Measurements from ENCODE around the gene RAB25.
"Not testable (repeated sequence)": the region's sequence is repeated elsewhere in the genome, so short reads cannot be mapped to it uniquely, and the experiment has no call there.

RAB25 gene

GRCh38 chr1:156060937-156061636 is at the start of gene RAB25:
RAB25 (plus strand) TSS chr1:156061160; CDS start chr1:156061401, 241 bp downstream.
- no peak for DNase-seq (ENCODE audit: low read depth)

GRCh38 chr1:156012051-156012817 is 48.7 kb upstream of the RAB25 start:
- no peak for DNase-seq (ENCODE audit: low read depth)

- DNase-seq (ENCODE audit: low read depth) = no peak
Observed at GRCh38 chr1:156014829-156015228, 46.1 kb upstream of the RAB25 start.

- DNase-seq (ENCODE audit: low read depth) = no peak
Observed at GRCh38 chr1:156019946-156020292, 41.0 kb upstream of the RAB25 start.

GRCh38 chr1:156020293-156021092 is 40.5 kb upstream of the RAB25 start, which contains the start of gene SSR2:
SSR2 (minus strand) TSS chr1:156020951; CDS start chr1:156020167, 784 bp downstream.
- DNase-seq (ENCODE audit: low read depth) = peak; percentile 70

GRCh38 chr1:156021093-156021428 is 39.9 kb upstream of the RAB25 start:
- DNase-seq (ENCODE audit: low read depth) = no peak

GRCh38 chr1:156021954-156022353 is 39.0 kb upstream of the RAB25 start:
- DNase-seq (ENCODE audit: low read depth) = no peak

GRCh38 chr1:156024801-156025200 is 36.2 kb upstream of the RAB25 start:
- no peak for DNase-seq (ENCODE audit: low read depth)

GRCh38 chr1:156025876-156026275 is 35.1 kb upstream of the RAB25 start:
- DNase-seq (ENCODE audit: low read depth) = no peak

GRCh38 chr1:156026588-156026987 is 34.4 kb upstream of the RAB25 start:
- DNase-seq (ENCODE audit: low read depth) = no peak

- no peak for DNase-seq (ENCODE audit: low read depth)
Observed at GRCh38 chr1:156033011-156033410, 27.9 kb upstream of the RAB25 start.

GRCh38 chr1:156034991-156035390 is 26.0 kb upstream of the RAB25 start:
- not testable (repeated sequence) for DNase-seq (ENCODE audit: low read depth)

- no peak for DNase-seq (ENCODE audit: low read depth)
Observed at GRCh38 chr1:156042828-156043227, 18.1 kb upstream of the RAB25 start.

GRCh38 chr1:156045076-156045475 is 15.9 kb upstream of the RAB25 start:
- DNase-seq (ENCODE audit: low read depth) = no peak

GRCh38 chr1:156048663-156049258 is 12.2 kb upstream of the RAB25 start:
- no peak for DNase-seq (ENCODE audit: low read depth)

- DNase-seq (ENCODE audit: low read depth) = no peak
Observed at GRCh38 chr1:156050376-156050775, 10.6 kb upstream of the RAB25 start.

GRCh38 chr1:156051011-156051725 is 9.8 kb upstream of the RAB25 start:
- DNase-seq (ENCODE audit: low read depth) = no peak

GRCh38 chr1:156052862-156053767 is 7.8 kb upstream of the RAB25 start:
- peak; percentile 63 for DNase-seq (ENCODE audit: low read depth)

- DNase-seq (ENCODE audit: low read depth) = peak; percentile 78
Observed at GRCh38 chr1:156053768-156054499, 7.0 kb upstream of the RAB25 start, which contains the start of gene UBQLN4. UBQLN4 (minus strand) TSS chr1:156053798; CDS start chr1:156053701, 97 bp downstream.

All from activated T-cell treated with anti-CD3 and anti-CD28 coated beads for 1 hour (primary cell).